ENCODE measurements around the gene SURF4.

Gene SURF4

DNA sequence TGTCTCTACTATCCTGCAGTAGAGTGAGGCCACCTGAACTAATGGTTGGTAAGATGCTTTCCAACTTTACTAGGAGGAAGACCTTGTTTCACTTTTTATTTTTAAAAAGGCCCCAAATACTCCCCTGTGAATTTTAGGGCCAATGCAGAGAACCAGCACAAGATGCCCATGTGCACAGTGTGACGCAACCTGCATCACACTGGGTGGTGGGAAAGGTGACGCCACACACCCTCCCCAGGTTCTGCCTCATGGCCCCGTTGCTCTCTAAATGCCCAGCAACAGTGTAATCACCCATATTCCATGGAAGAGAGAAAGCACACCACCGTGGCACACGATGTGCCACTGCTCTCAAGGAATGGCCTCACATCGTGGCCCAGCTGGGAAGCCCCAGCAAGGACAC is 6.4 kb downstream of the SURF4 start:
- H4K20me1 ChIP-seq (ENCODE audit: insufficient read depth, low read length, poor library complexity, severe bottlenecking) = peaks cover 92% of the 10 kb centered on the region
- H3K9ac ChIP-seq (ENCODE audit: low read depth, low read length, poor library complexity, severe bottlenecking) = peak overlapping the region; percentile 66
- peak overlapping the region; percentile 96 for H3K4me2 ChIP-seq (ENCODE audit: low read depth, low read length, poor library complexity, severe bottlenecking)

DNA sequence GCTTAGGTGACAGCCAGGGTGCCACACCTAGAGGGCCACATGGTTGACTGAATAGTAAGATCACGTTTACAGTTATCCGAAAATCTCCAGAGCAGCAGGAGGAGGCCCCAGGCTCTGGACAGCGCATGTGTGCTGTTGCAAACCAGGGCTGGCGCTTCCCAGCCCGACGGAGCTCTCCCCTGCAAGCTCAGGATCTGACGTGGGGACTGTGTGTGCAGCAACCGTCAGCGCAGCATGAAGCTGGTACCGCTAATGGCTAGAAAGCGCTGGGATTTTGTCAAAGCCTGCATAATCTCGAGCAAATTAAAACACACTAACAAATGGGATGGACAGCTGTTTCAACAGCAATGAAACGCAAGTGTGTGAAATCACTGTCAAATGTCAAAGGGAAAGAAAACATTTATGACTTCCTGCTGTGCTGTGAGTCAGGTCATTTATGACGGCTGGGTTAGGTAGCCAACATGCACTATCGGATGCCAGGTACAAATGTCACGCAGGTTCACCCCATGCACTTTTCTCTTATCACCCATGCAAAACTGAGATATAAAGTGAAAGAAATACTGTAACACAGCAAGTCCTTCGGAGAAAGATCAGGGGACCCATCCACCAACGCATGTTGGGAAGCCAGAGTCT is 7.5 kb downstream of the SURF4 start:
- no peaks in the 10 kb centered on the region for H3K9me2 ChIP-seq (replicated peaks; ENCODE audit: low read depth, low read length)
- no peaks in the 10 kb centered on the region for H3K27me3 ChIP-seq (ENCODE audit: insufficient read depth, low read length, poor library complexity, severe bottlenecking)
- no peaks in the 10 kb centered on the region for H3K9me3 ChIP-seq (ENCODE audit: insufficient read depth, low read depth, low read length)
- no peak overlapping the region for H2AFZ ChIP-seq (ENCODE audit: low read length)
- peak overlapping the region; percentile 29 for H3K4me3 ChIP-seq (ENCODE audit: low read length, poor library complexity, severe bottlenecking)
- peaks cover 54% of the 10 kb centered on the region for H3K4me1 ChIP-seq (ENCODE audit: insufficient read depth, low read length, poor library complexity, severe bottlenecking)
- H3K36me3 ChIP-seq (ENCODE audit: insufficient read depth, low read length) = peaks cover 55% of the 10 kb centered on the region; the same call in 1 of the 2 replicates
- TF ChIP-seq EZH2phosphoT487 (IDR thresholded peaks at IDR 0.05; ENCODE audit: borderline replicate concordance) = no peak
- TF ChIP-seq, protein P1, sequence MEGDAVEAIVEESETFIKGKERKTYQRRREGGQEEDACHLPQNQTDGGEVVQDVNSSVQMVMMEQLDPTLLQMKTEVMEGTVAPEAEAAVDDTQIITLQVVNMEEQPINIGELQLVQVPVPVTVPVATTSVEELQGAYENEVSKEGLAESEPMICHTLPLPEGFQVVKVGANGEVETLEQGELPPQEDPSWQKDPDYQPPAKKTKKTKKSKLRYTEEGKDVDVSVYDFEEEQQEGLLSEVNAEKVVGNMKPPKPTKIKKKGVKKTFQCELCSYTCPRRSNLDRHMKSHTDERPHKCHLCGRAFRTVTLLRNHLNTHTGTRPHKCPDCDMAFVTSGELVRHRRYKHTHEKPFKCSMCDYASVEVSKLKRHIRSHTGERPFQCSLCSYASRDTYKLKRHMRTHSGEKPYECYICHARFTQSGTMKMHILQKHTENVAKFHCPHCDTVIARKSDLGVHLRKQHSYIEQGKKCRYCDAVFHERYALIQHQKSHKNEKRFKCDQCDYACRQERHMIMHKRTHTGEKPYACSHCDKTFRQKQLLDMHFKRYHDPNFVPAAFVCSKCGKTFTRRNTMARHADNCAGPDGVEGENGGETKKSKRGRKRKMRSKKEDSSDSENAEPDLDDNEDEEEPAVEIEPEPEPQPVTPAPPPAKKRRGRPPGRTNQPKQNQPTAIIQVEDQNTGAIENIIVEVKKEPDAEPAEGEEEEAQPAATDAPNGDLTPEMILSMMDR (conservative IDR thresholded peaks at IDR 0.05; ENCODE audit: low read length) = no peak
- peaks cover 88% of the 10 kb centered on the region for H3K79me2 ChIP-seq (ENCODE audit: insufficient read depth, low read length)
- peaks cover 87% of the 10 kb centered on the region for H4K20me1 ChIP-seq (ENCODE audit: insufficient read depth, low read length, poor library complexity, severe bottlenecking)
- peaks cover 16% of the 10 kb centered on the region for H3F3A ChIP-seq (ENCODE audit: low read depth)
- H3K9ac ChIP-seq (ENCODE audit: low read depth, low read length, poor library complexity, severe bottlenecking) = no peak overlapping the region
- H3K4me2 ChIP-seq (ENCODE audit: low read depth, low read length, poor library complexity, severe bottlenecking) = peak overlapping the region; percentile 96

More for the DNA sequence above, 6.4 kb downstream of the SURF4 start:
- Histone ChIP-seq H3K4me1 (ENCODE audit: insufficient read depth, low read length, poor library complexity, severe bottlenecking) (peaks cover 60% of the 10 kb centered on the region), H3K27me3 (ENCODE audit: insufficient read depth, low read length, poor library complexity, severe bottlenecking) (no peaks in the 10 kb centered on the region), H2AFZ (ENCODE audit: low read length) (no peak overlapping the region), H3K36me3 (ENCODE audit: insufficient read depth, low read length) (peaks cover 46% of the 10 kb centered on the region; the same call in 1 of the 2 replicates), H3K9me3 (ENCODE audit: insufficient read depth, low read depth, low read length) (no peaks in the 10 kb centered on the region), H3K9me2 (replicated peaks; ENCODE audit: low read depth, low read length) (no peaks in the 10 kb centered on the region), H3F3A (ENCODE audit: low read depth) (peaks cover 16% of the 10 kb centered on the region), H3K79me2 (ENCODE audit: insufficient read depth, low read length) (peaks cover 98% of the 10 kb centered on the region), H3K4me3 (ENCODE audit: low read length, poor library complexity, severe bottlenecking) (peak overlapping the region; percentile 74)
- TF ChIP-seq EZH2phosphoT487 (IDR thresholded peaks at IDR 0.05; ENCODE audit: borderline replicate concordance) = no peak
- TF ChIP-seq, protein P1 (conservative IDR thresholded peaks at IDR 0.05; ENCODE audit: low read length) = no peak

DNA sequence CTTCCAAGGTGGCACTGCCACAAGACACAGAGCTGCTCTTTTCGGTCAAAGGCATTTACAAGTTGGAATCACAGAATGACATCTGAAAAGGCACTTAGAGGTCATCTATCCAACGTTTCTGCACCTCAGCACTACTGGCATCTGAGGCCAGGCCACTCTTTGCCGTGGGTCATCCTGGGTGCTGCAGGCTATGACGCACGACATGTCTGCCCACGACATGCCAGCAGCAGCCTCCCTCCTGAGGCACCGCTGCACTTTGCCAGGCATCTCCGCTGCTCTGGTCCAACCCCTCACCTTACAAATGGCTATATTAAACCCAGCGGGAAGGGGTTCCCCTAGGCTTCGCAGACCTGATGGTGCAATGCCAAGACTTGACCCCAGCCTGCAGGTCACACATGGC is 8.1 kb downstream of the SURF4 start:
- Histone ChIP-seq H3K9me2 (replicated peaks; ENCODE audit: low read depth, low read length) (no peaks in the 10 kb centered on the region), H3K9me3 (ENCODE audit: insufficient read depth, low read depth, low read length) (no peaks in the 10 kb centered on the region), H3K79me2 (ENCODE audit: insufficient read depth, low read length) (peaks cover 88% of the 10 kb centered on the region), H2AFZ (ENCODE audit: low read length) (no peak overlapping the region), H3K27me3 (ENCODE audit: insufficient read depth, low read length, poor library complexity, severe bottlenecking) (no peaks in the 10 kb centered on the region), H3K4me1 (ENCODE audit: insufficient read depth, low read length, poor library complexity, severe bottlenecking) (peaks cover 49% of the 10 kb centered on the region), H3K36me3 (ENCODE audit: insufficient read depth, low read length) (peaks cover 61% of the 10 kb centered on the region; the same call in 1 of the 2 replicates), H4K20me1 (ENCODE audit: insufficient read depth, low read length, poor library complexity, severe bottlenecking) (peaks cover 86% of the 10 kb centered on the region), H3F3A (ENCODE audit: low read depth) (peaks cover 16% of the 10 kb centered on the region), H3K9ac (ENCODE audit: low read depth, low read length, poor library complexity, severe bottlenecking) (no peak overlapping the region), H3K4me3 (ENCODE audit: low read length, poor library complexity, severe bottlenecking) (no peak overlapping the region), H3K4me2 (ENCODE audit: low read depth, low read length, poor library complexity, severe bottlenecking) (peak overlapping the region; percentile 96)
- TF ChIP-seq EZH2phosphoT487 (IDR thresholded peaks at IDR 0.05; ENCODE audit: borderline replicate concordance) = no peak
- TF ChIP-seq, protein P1 (conservative IDR thresholded peaks at IDR 0.05; ENCODE audit: low read length) = no peak

Measured in Loucy (cell line).